Neural crest cell (in vitro differentiated cells): ENCODE data around the gene TBC1D17. TPM values are rescaled to one million over a fixed set of nuclear protein-coding genes. Genes with fewer than 3 reads are reported as not detected.

ENCODE experiments used
- DNase-seq: peaks from one replicate; pipeline ENCODE4 v3.0.0; 2021; ENCODE audit warnings: low read depth, mixed read lengths, low spot score
- H3K27ac Mint-ChIP-seq: one replicate; pipeline ENCODE4 v1.8.0; 2021; ENCODE audit warnings: mild to moderate bottlenecking, mixed read lengths; ENCODE audit not compliant: unreplicated experiment
- H3K27me3 Mint-ChIP-seq: 2 replicates; pipeline ENCODE4 v1.8.0; 2021; ENCODE audit warnings: low read depth, mild to moderate bottlenecking, mixed read lengths
- H3K36me3 Mint-ChIP-seq: 2 replicates; pipeline ENCODE4 v1.8.0; 2021; ENCODE audit warnings: low read depth, mild to moderate bottlenecking, mixed read lengths
- H3K4me1 Mint-ChIP-seq: 2 replicates; pipeline ENCODE4 v1.8.0; 2021; ENCODE audit warnings: mixed read lengths
- H3K4me3 Mint-ChIP-seq: one replicate; pipeline ENCODE4 v1.8.0; 2021; ENCODE audit warnings: mild to moderate bottlenecking, mixed read lengths
- H3K9me3 Mint-ChIP-seq: 2 replicates; pipeline ENCODE4 v1.8.0; 2021; ENCODE audit warnings: mixed read lengths
- total RNA-seq: library from RNA; stranded (reverse); gene quantifications from 2 replicates; pipeline ENCODE4 v1.2.1, GENCODE V29; 2021
- TF ChIP-seq, protein P1 (sequence below): fragments of 200-600 bp; sonication (generic); conservative IDR thresholded peaks from 2 replicates; pipeline ENCODE4 v1.5.0; 2021; ENCODE audit warnings: antibody characterized with exemption, mild to moderate bottlenecking

TBC1D17 gene
- total RNA-seq, 1 donor from 2014 or later: 30.5 TPM

DNA sequence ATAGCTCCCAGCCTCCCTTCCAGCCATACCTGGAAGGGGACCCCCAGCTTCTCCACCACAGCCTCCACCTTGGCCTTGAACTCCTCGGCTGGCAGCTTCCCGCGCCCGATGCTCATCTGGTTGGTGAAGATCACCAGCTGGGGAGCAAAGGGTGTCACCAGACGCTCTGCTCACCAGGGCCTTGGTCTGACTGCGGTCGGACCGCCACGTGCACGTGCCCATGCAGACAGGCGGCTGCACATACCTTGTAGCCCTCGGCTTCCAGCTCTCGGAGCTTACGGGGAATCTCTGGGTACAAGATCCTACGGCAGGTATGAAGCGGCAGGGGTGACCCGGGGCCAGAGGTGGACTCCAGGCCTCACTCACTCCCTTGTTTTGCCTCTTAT is 13.6 kb upstream of the TBC1D17 start:
- H3K27ac Mint-ChIP-seq: no peak overlapping the region

DNA sequence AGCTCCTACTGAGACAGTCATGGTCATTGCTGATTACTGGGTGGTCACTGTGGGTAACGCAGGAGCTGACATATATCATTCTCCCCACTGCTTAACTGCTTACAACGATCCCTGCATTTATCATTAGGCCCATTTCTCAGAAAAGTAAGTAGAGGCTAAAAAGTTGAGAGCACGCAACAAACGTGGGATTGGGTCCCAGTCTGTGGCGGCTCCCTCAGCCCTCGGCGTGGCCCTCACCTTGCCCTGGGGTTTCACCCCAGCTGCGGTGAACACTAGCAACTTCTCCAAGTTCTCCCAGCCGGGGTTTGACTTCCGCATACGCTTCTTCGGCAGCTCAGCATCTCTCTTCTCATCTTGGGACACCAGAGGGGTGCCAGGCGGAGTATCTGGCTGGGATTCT is 12.6 kb upstream of the TBC1D17 start:
- no peak for DNase-seq
- Mint-ChIP-seq H3K9me3 (no peaks in the 10 kb centered on the region), H3K36me3 (peaks cover 18% of the 10 kb centered on the region), H3K4me1 (peaks cover 47% of the 10 kb centered on the region), H3K4me3 (no peak overlapping the region), H3K27me3 (peaks cover 27% of the 10 kb centered on the region), H3K27ac (no peak overlapping the region)
- TF ChIP-seq, protein P1, sequence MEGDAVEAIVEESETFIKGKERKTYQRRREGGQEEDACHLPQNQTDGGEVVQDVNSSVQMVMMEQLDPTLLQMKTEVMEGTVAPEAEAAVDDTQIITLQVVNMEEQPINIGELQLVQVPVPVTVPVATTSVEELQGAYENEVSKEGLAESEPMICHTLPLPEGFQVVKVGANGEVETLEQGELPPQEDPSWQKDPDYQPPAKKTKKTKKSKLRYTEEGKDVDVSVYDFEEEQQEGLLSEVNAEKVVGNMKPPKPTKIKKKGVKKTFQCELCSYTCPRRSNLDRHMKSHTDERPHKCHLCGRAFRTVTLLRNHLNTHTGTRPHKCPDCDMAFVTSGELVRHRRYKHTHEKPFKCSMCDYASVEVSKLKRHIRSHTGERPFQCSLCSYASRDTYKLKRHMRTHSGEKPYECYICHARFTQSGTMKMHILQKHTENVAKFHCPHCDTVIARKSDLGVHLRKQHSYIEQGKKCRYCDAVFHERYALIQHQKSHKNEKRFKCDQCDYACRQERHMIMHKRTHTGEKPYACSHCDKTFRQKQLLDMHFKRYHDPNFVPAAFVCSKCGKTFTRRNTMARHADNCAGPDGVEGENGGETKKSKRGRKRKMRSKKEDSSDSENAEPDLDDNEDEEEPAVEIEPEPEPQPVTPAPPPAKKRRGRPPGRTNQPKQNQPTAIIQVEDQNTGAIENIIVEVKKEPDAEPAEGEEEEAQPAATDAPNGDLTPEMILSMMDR: no peak

More for the DNA sequence above, 13.6 kb upstream of the TBC1D17 start:
- Mint-ChIP-seq H3K4me1 (peaks cover 47% of the 10 kb centered on the region), H3K36me3 (peaks cover 18% of the 10 kb centered on the region), H3K27me3 (peaks cover 31% of the 10 kb centered on the region), H3K4me3 (no peak overlapping the region), H3K9me3 (no peaks in the 10 kb centered on the region)
- no peak for DNase-seq
- TF ChIP-seq, protein P1: no peak

DNA sequence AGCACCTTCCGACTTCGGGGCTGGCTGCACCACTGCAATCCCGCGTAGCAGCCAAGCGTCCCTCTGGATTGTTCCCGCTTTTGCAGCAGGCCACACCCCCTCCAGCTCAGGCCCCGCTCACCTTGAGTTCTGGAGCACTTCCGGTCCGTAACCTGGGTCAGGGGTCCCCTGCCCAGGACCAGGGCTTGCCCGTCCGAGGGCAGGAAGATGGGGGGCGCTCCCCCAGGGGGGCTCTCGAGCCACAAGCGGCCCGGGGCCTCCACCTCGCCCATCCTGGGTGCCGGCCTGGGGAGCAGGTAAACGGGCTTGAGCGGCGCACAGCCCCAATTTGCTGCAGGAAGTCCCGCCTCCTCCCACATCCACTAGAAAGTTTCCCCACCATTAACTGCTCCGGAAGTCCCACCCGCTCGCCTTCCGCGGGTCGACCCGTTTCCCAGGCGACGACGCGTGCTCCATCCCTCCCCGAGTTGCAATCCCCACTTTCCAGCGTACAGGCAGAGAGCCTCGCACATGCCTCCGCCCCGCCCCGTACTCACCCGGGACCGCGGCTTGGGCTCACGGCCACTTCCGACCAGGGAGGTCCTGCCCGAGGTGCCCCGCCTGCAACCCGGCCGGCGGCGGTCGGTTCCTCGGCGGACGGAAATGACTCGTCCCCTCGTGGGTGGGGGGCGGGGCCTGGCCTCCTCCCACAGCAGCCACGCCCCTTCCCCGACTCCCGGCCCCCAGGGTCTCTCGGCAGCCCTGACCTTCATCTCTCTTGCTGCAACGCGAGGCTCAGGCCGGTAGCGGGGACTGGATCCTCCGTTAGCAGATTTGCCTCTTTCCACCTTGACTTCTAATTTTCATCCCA is 10.3 kb upstream of the TBC1D17 start, which contains the start of gene PNKP:
PNKP (minus strand) TSS at position 644 of the 850 bp plus-strand sequence; CDS start at position 272, 372 bp downstream.
- TF ChIP-seq, protein P1: no peak
- peaks cover 21% of the 10 kb centered on the region for H3K27me3 Mint-ChIP-seq
- H3K27ac Mint-ChIP-seq: peak within 1 kb of the TSS; percentile 99
- DNase-seq: peak; percentile 79
- H3K4me1 Mint-ChIP-seq: peaks cover 52% of the 10 kb centered on the region
- H3K9me3 Mint-ChIP-seq: no peaks in the 10 kb centered on the region
- peaks cover 16% of the 10 kb centered on the region for H3K36me3 Mint-ChIP-seq
- H3K4me3 Mint-ChIP-seq: no peak within 1 kb of the TSS

DNA sequence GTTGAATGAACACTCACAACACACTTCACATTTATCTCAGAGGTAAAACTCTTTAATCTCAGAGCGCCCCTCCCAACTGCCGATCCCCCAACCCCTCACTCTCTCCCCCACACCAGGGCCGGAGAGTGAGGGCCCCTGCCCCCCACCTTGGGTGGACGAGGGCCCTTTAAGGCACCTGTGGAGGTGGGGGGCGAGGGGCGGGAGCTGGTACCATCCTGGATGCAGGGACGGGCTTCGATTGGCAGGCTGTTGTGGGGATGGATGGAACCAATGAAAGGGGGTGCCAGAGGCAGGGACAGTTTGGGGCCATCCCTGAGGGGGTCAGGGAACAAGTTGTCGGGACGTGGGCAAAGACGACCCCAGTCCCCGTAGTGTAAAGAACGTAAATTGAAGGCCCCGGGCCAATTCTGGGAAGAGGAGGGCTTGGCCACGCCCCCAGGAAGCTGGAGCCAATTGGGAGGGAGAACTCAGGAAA is 8.5 kb upstream of the TBC1D17 start:
- Mint-ChIP-seq H3K36me3 (peaks cover 12% of the 10 kb centered on the region), H3K4me3 (no peak overlapping the region), H3K4me1 (peaks cover 46% of the 10 kb centered on the region), H3K9me3 (no peaks in the 10 kb centered on the region), H3K27me3 (peaks cover 18% of the 10 kb centered on the region), H3K27ac (peak overlapping the region; percentile 35)
- TF ChIP-seq, protein P1: no peak
- DNase-seq: no peak

DNA sequence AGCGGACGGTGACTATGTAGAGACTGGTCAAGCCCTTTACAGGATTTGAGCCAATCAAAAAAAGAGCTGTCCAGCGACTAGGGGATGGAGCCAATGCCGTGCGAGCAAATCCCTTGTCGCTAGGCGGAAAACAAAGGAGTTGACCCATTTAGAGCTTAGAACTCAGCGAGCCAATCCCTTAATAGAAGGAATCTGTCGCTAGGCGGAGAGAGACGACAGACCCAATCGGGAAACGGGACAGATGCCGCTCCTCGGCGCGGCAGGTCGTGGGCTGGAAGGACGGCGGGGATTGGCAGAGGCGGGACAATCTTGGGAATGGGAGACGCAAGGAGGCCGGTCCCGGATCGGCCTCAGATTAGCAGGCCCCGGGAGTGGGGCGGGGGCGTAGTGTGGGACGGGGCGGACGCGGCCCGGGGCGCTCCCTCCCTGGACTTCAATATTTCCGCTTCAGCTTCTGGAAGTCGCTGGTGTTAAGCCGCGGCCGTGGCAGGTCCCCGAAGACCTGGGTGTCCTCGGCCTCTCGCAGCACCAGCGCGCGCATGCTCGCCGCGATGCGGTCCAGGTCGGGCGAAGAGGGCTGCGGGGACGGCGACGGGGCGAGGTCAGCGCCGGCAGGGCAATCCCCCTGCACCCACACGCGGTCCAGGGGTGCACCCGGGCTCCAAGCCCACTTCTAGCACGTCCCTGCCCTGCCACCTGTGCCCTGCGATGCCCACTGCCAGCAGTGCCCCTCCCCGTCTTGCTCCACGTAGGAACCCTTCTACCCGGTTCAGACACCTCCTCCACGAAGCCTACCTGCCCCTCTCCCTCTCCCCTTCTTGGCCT is 7.8 kb upstream of the TBC1D17 start:
- H3K4me1 Mint-ChIP-seq: peaks cover 43% of the 10 kb centered on the region
- no peaks in the 10 kb centered on the region for H3K9me3 Mint-ChIP-seq
- H3K36me3 Mint-ChIP-seq: peaks cover 6% of the 10 kb centered on the region
- DNase-seq: peak; percentile 98
- TF ChIP-seq, protein P1: no peak
- peak overlapping the region; percentile 91 for H3K27ac Mint-ChIP-seq
- peaks cover 18% of the 10 kb centered on the region for H3K27me3 Mint-ChIP-seq
- H3K4me3 Mint-ChIP-seq: peak overlapping the region; percentile 87
